Effector CD4-positive, alpha-beta T cell (primary cell): ENCODE results near the gene NPC1.

ENCODE experiments used
- DNase-seq: peaks from one replicate; pipeline ENCODE4 v3.0.0-alpha.2; 2020

Gene NPC1

GRCh38 chr18:23545247-23545789, 41.0 kb downstream of the NPC1 start:
- no peak for DNase-seq

- DNase-seq, result no peak
These were observed 43.8 kb downstream of the NPC1 start for GRCh38 chr18:23542461-23542860.

DNA sequence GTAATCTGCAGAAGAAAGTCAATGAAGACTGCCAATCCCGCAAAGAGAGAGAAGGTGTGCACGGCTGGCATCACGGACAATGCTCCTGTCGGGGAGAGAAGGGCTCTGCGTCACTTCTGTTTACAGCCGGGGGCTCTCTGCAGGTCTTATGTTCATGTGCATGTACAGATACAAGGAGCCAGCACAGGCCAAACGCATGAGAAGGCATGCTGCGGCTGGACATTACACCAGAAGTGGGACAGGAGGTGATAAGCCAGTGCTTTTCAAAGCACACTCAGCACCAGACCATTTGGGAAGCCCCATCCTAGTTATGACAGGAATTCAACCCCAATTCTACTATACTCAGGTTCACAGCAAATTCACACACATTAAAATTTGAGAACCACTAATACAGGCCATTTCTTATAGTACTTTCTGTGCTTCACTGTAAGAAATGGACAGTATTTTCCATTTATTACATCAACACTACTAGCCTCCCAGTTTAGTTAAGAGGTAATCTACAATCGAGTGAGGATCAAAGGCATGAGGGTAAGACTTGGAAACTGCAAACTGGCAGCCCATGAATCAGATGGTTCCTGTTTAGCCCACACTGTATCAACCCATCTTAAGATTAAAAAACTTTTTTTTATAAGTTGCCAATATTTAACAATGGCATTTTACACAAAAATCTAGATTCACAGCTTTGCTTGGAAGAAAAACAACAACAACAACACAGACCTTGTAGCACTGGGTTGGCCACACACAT, 44.8 kb downstream of the NPC1 start:
- DNase-seq, result no peak

DNA sequence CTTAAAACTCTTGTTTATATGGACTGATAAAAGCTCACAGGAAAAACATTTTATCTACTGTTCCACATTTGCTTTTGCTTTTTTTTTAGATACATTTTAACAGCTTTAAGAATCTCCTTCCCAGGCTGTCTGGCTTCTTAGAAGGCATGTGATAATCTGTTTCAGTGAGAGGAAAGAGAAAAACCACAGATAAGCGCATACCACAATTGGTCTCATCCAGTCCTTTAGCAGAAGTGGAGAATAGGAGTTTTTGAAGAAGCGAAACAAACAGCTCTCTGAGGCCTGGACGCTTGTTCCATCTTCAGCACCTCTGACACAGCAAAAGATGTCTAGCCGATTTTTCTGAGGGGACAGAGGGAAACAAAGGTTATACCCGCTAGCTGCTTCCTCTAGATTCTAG, 45.4 kb downstream of the NPC1 start:
- no peak for DNase-seq

- DNase-seq, result no peak
These were observed 46.3 kb downstream of the NPC1 start for GRCh38 chr18:23539911-23540525.

DNA sequence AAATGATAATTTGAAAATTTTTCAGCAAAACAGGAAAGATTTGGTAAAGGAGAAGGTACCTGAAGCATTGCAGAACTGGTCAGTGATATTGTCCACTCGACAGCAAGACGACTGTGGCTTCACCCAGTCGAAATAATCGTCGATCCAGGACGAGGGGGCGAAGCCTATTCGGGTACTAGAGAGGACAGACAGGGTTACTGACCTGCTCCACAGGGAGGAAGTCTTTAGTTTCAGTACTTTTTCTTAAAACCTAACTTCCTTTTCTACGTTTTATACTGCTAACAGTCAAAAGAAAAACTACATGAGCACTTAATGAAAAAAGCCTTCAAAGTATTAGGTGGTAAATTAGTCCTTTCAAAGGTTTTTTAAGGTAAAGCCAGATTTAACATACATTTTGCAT, 47.0 kb downstream of the NPC1 start:
- DNase-seq, result no peak

GRCh38 chr18:23538870-23539269, 47.4 kb downstream of the NPC1 start:
- DNase-seq, result no peak

DNA sequence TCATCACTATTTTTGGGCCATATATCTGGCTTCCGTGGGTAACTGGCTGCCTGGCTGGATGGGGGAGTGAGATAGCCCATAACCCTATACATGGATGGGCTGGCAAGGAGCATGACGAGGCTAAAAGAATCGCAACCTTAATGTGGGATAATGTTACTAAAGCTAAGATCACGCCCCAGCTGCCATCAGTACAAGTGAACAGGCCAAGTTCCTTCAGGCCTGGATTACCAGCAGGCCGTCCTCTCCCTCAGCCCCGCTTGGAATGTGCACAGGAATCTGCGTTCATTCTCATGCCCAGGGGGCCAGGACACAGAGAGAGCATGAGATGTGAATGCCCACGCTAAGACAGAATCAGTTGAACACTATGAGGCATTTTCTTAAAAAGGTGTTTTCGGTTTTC, 48.3 kb downstream of the NPC1 start:
- DNase-seq, result no peak

- no peak for DNase-seq
These were observed 49.0 kb downstream of the NPC1 start for GRCh38 chr18:23537274-23537673.

GRCh38 chr18:23536204-23536603, 50.1 kb downstream of the NPC1 start:
- DNase-seq, result no peak

DNA sequence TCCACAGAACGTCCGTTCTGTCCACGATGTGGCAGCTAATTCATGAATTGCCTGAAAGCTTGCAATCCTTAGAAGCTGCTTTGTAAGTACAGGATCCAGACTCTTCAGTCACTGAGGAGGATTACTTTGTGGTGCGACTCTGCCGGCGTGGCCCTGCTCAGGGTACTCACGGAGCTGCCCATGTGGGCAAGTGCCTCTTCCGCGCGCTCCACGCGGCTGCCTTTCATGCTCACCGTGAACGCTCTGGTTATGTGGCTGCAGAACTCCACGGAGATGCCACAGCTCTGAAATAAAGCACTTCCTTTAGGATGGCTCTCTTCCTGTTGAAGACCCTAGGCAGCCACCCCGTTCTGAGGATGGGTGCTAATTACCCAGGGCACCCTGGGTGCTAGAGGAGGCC, 52.0 kb downstream of the NPC1 start:
- no peak for DNase-seq

- DNase-seq, result no peak
These were observed 53.5 kb downstream of the NPC1 start for GRCh38 chr18:23532848-23533247.

GRCh38 chr18:23531912-23532311, 54.4 kb downstream of the NPC1 start:
- DNase-seq, result no peak

DNA sequence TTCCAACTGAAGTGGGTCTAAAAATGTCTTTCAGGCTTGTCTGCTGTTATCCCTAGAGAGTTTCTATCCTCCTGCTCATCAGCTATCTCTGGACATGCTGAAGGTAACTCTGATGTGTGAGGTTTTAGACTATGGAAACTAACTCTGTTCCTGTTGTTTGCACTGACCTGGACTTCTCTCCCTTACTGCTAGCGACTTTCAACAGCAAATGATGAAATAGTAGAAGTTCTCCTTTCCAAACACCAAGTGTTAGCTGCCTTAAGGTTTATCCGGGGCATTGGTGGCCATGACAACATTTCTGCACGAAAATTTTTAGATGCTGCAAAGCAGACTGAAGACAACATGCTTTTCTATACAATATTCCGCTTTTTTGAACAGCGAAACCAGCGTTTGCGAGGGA, 56.1 kb downstream of the NPC1 start:
- no peak for DNase-seq

- DNase-seq, result no peak
These were observed 56.7 kb downstream of the NPC1 start for GRCh38 chr18:23529604-23530003.

GRCh38 chr18:23528580-23529472, 57.5 kb downstream of the NPC1 start:
- DNase-seq, result no peak

DNA sequence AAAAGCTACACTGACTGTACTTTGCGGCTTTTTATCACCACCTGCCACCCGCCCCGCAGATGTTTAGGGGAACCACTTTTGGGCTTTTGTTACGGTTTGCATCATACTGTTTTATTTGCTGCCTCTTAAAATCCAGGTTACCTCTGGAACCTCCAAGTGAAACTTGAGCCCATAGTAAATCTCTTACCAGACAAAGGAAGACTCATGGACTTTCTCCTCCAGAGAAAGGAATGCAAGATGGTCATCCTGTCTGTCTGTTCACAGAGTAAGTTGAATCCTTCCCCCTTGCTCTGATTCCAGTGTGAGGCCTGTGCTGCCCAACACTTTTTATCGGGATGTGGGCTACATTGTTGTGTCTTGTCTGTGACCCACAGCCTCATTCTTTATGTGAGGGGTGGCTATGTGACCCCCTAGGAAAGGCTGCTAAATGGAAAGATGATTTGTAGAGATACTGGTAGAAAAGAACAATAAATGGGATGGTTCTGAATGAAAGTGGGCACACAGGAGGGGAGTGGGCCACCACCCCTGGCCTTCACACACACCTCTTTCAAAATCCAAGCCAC, 59.7 kb downstream of the NPC1 start:
- no peak for DNase-seq

- no peak for DNase-seq
These were observed 62.0 kb downstream of the NPC1 start for GRCh38 chr18:23524213-23524707.

GRCh38 chr18:23523429-23524212, 62.7 kb downstream of the NPC1 start:
- no peak for DNase-seq

DNA sequence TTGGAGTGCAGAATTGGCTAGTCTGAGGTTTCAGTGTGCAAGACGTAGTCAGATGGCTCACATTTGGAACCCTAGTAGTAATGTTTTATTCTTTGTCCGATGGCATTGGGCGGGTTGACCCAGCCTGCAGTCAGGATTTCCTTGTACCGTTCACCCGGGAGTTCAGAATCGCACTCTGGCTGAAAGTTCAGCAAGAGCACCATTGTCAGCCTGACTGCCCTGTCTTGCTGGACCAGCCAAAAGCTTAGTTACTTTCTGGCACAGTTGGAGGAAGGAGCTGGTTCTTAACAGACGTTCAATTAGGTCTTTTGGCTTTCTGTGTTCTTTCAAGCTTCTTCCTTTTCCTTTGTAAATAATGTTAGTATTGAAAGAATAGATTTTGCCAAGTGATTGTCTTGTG, 64.4 kb downstream of the NPC1 start:
- DNase-seq, result no peak

DNA sequence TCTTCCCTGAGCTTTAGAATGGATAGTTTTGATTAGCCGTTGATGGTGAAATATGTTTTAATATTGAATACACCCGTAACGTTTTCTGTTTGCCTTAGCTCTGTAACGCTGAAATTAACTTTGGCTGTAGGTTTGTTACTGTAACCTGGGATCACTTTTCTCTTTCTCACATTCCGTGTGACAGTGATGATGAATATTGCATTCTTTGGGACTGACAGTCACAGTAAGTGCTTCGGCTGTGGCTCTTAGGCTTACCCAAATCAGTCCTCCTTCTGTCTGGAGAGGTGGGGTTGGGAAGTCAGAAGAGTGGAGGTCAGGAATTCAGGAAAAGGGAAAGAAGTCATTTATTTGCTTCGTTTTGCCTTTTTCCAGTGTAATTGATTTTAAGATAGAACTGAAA, 65.0 kb downstream of the NPC1 start:
- DNase-seq, result no peak

- no peak for DNase-seq
These were observed 66.6 kb downstream of the NPC1 start for GRCh38 chr18:23519734-23520133.
